SK-N-SH (cell line): ENCODE data around the gene WASF1.

Experiments
- CTCF ChIP-seq: fragments of 200-600 bp; sonication (generic); IDR thresholded peaks from 2 replicates; pipeline ENCODE4 v1.6.1; 2017; ENCODE audit warnings: antibody characterized with exemption, mild to moderate bottlenecking, moderate library complexity
- EP300 ChIP-seq, 2 experiments: IDR thresholded peaks; 2 replicates each; pipeline versions ENCODE4 v1.4.0 to v1.6.1; 2012; ENCODE audit warnings: borderline replicate concordance in 1 of 2, low read depth in 1 of 2, low read length in 1 of 2
- GABPA ChIP-seq: IDR thresholded peaks from 2 replicates; pipeline ENCODE4 v1.4.0; 2012; ENCODE audit warnings: low read depth, mild to moderate bottlenecking
- GATA2 ChIP-seq: sonication (generic); formaldehyde crosslinking; IDR thresholded peaks from 2 replicates; pipeline ENCODE4 v1.5.0; 2020; ENCODE audit warnings: mild to moderate bottlenecking, missing genetic modification reagents
- POLR2AphosphoS5 ChIP-seq: IDR thresholded peaks from 2 replicates; pipeline ENCODE4 v1.6.1; 2012; ENCODE audit warnings: low read depth, low read length
- SMC3 ChIP-seq: IDR thresholded peaks from 2 replicates; pipeline ENCODE4 v1.6.1; 2012; ENCODE audit warnings: low read depth, low read length, improper control_type of control experiment

GRCh38 chr6:110158479-110158878, 21.0 kb downstream of the WASF1 start:
- TF ChIP-seq SMC3 (no peak), CTCF (no peak), EP300 (IDR thresholded peaks at IDR 0.05; ENCODE audit: borderline replicate concordance in 1 of 2, low read depth in 1 of 2, low read length in 1 of 2) (no peak), GABPA (no peak), POLR2AphosphoS5 (no peak), GATA2 (CRISPR knock-in tag) (no peak)
